Smooth muscle cell (in vitro differentiated cells): Measurements from ENCODE around the gene DAPK2. TPM values are rescaled to one million over a fixed set of nuclear protein-coding genes. Genes with fewer than 3 reads are reported as not detected.
"Not testable (repeated sequence)": the region's sequence is repeated elsewhere in the genome, so short reads cannot be mapped to it uniquely, and the experiment has no call there.

Experiments
- DNase-seq: peaks from one replicate; lab custom pipeline; 2025; ENCODE audit not compliant: unreplicated experiment; lab: John Stamatoyannopoulos, UW
- H2AFZ ChIP-seq: fragments of 200-600 bp; sonication (generic); 2 replicates; pipeline ENCODE4 v1.6.0; 2016; ENCODE audit warnings: antibody characterized with exemption, low read depth, mild to moderate bottlenecking
- H3F3A ChIP-seq: fragments of 200-600 bp; sonication (generic); 2 replicates; pipeline ENCODE4 v1.6.0; 2017; ENCODE audit warnings: antibody characterized with exemption, low read depth
- H3K27ac ChIP-seq: fragments of 200-600 bp; sonication (generic); 2 replicates; pipeline ENCODE4 v1.5.1; 2016; ENCODE audit warnings: low read depth, mild to moderate bottlenecking
- H3K27me3 ChIP-seq: fragments of 200-600 bp; sonication (generic); 2 replicates; pipeline ENCODE4 v1.6.1; 2016; ENCODE audit warnings: low read depth, mild to moderate bottlenecking
- H3K36me3 ChIP-seq: fragments of 200-600 bp; sonication (generic); 2 replicates; pipeline ENCODE4 v1.5.1; 2016; ENCODE audit warnings: low read depth
- H3K4me1 ChIP-seq: fragments of 200-600 bp; sonication (generic); 2 replicates; pipeline ENCODE4 v1.5.1; 2016; ENCODE audit warnings: low read depth
- H3K4me2 ChIP-seq: fragments of 200-600 bp; sonication (generic); 2 replicates; pipeline ENCODE4 v1.6.0; 2016; ENCODE audit warnings: mild to moderate bottlenecking
- H3K4me3 ChIP-seq: fragments of 200-600 bp; sonication (generic); 2 replicates; pipeline ENCODE4 v1.5.1; 2016; ENCODE audit warnings: mild to moderate bottlenecking
- H3K79me2 ChIP-seq: fragments of 200-600 bp; sonication (generic); 2 replicates; pipeline ENCODE4 v1.6.0; 2016; ENCODE audit warnings: low read depth, mild to moderate bottlenecking
- H3K9ac ChIP-seq: fragments of 200-600 bp; sonication (generic); 2 replicates; pipeline ENCODE4 v1.6.0; 2016; ENCODE audit warnings: low read depth
- H3K9me3 ChIP-seq: fragments of 200-600 bp; sonication (generic); replicated peaks from 2 replicates; pipeline ENCODE4 v1.5.1; 2016; ENCODE audit warnings: low read depth
- H4K20me1 ChIP-seq: fragments of 200-600 bp; sonication (generic); 2 replicates; pipeline ENCODE4 v1.6.0; 2016; ENCODE audit warnings: low read depth
- WGBS: methylation state at CpG from one replicate; pipeline ENCODE4 v1.1.7; 2016; ENCODE audit warnings: low lambda C conversion rate; 5-methylcytosine and 5-hydroxymethylcytosine counted together
- polyA plus RNA-seq: library from polyadenylated mRNA; unstranded; fragments of >200 nt; fragmentation: Nextera tagmentation; extraction: Ambion mirVana; gene quantifications from 2 replicates; pipeline ENCODE4 v1.2.1, GENCODE V29; 2016
- total RNA-seq: library from RNA; depleted of rRNA; stranded (reverse); fragments of >200 nt; gene quantifications from 2 replicates; pipeline ENCODE4 v1.2.3, GENCODE V29; 2014
- TF ChIP-seq, protein P1 (sequence below): fragments of 200-600 bp; sonication (generic); IDR thresholded peaks from 2 replicates; pipeline ENCODE4 v1.5.1; 2017; ENCODE audit warnings: borderline replicate concordance, mild to moderate bottlenecking, antibody characterized with exemption; ENCODE audit not compliant: insufficient read depth, poor library complexity, severe bottlenecking

Gene DAPK2
- total and polyA plus RNA-seq, 2 experiments from 2014 or later, result not detected

GRCh38 chr15:64068133-64068532 lies 21.8 kb upstream of the DAPK2 start:
- TF ChIP-seq, protein P1, sequence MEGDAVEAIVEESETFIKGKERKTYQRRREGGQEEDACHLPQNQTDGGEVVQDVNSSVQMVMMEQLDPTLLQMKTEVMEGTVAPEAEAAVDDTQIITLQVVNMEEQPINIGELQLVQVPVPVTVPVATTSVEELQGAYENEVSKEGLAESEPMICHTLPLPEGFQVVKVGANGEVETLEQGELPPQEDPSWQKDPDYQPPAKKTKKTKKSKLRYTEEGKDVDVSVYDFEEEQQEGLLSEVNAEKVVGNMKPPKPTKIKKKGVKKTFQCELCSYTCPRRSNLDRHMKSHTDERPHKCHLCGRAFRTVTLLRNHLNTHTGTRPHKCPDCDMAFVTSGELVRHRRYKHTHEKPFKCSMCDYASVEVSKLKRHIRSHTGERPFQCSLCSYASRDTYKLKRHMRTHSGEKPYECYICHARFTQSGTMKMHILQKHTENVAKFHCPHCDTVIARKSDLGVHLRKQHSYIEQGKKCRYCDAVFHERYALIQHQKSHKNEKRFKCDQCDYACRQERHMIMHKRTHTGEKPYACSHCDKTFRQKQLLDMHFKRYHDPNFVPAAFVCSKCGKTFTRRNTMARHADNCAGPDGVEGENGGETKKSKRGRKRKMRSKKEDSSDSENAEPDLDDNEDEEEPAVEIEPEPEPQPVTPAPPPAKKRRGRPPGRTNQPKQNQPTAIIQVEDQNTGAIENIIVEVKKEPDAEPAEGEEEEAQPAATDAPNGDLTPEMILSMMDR, result no peak
- no peaks in the 10 kb centered on the region for H4K20me1 ChIP-seq
- 67% methylated on average over 4 of the region's 4 CpGs for WGBS
- H3K9me3 ChIP-seq, result no peaks in the 10 kb centered on the region
- no peaks in the 10 kb centered on the region for H3F3A ChIP-seq
- H3K4me2 ChIP-seq, result no peak overlapping the region
- peaks cover 3% of the 10 kb centered on the region for H3K27me3 ChIP-seq
- no peak for DNase-seq
- no peaks in the 10 kb centered on the region for H3K4me1 ChIP-seq
- H3K9ac ChIP-seq, result no peak overlapping the region
- no peaks in the 10 kb centered on the region for H3K79me2 ChIP-seq
- no peaks in the 10 kb centered on the region for H3K36me3 ChIP-seq
- H3K27ac ChIP-seq, result no peak overlapping the region
- H3K4me3 ChIP-seq, result no peak overlapping the region
- no peak overlapping the region for H2AFZ ChIP-seq

DNA sequence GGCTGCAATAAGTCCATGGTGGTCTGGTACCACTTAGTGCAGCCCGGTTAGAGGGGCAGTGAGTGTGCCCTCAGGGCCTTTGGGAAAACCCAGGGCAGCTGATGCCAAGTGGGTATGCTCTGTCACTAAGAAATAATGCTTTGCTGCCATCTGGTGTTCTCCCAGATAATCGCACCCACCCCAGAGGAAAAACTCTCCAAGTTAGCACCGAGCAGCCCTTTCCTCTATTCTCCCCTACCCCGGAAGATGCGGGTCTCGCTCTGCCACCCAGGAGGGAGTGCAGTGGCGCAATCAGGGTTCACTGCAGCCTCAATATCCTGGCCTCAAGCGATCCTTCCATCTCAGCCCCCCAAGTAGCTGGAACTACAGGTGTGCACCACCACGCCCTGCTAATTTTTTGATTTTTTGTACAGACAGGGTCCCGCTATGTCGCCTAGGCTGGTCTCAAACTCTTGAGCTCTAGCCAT lies 21.3 kb upstream of the DAPK2 start:
- 36% methylated on average over 11 of the region's 11 CpGs for WGBS
- Histone ChIP-seq H4K20me1 (no peaks in the 10 kb centered on the region), H3K9me3 (no peaks in the 10 kb centered on the region), H3K27ac (no peak overlapping the region), H3K79me2 (no peaks in the 10 kb centered on the region), H2AFZ (no peak overlapping the region), H3K4me1 (no peaks in the 10 kb centered on the region), H3K9ac (no peak overlapping the region), H3F3A (no peaks in the 10 kb centered on the region), H3K36me3 (no peaks in the 10 kb centered on the region), H3K4me3 (no peak overlapping the region), H3K4me2 (no peak overlapping the region), H3K27me3 (peaks cover 3% of the 10 kb centered on the region)
- TF ChIP-seq, protein P1, result peak; percentile 76
- peak; percentile 22 for DNase-seq

- Histone ChIP-seq H3F3A (no peaks in the 10 kb centered on the region), H3K4me3 (no peak overlapping the region), H3K36me3 (no peaks in the 10 kb centered on the region), H3K27me3 (peaks cover 3% of the 10 kb centered on the region), H3K79me2 (no peaks in the 10 kb centered on the region), H3K9me3 (no peaks in the 10 kb centered on the region), H2AFZ (no peak overlapping the region), H4K20me1 (no peaks in the 10 kb centered on the region), H3K4me1 (no peaks in the 10 kb centered on the region), H3K9ac (no peak overlapping the region), H3K27ac (no peak overlapping the region), H3K4me2 (no peak overlapping the region)
- 70% methylated on average over 1 of the region's 1 CpG for WGBS
- no peak for DNase-seq
- TF ChIP-seq, protein P1, result no peak
These were observed 20.2 kb upstream of the DAPK2 start for GRCh38 chr15:64066451-64066850.

- no peaks in the 10 kb centered on the region for H3K36me3 ChIP-seq
- peaks cover 3% of the 10 kb centered on the region for H3K27me3 ChIP-seq
- no peaks in the 10 kb centered on the region for H4K20me1 ChIP-seq
- H3K4me3 ChIP-seq, result no peak overlapping the region
- TF ChIP-seq, protein P1, result no peak
- WGBS, result 93% methylated on average over 20 of the region's 29 CpGs
- no peaks in the 10 kb centered on the region for H3K4me1 ChIP-seq
- H3K79me2 ChIP-seq, result no peaks in the 10 kb centered on the region
- H3K27ac ChIP-seq, result no peak overlapping the region
- no peaks in the 10 kb centered on the region for H3F3A ChIP-seq
- no peak overlapping the region for H3K9ac ChIP-seq
- H3K9me3 ChIP-seq, result no peaks in the 10 kb centered on the region
- no peak overlapping the region for H2AFZ ChIP-seq
- no peak overlapping the region for H3K4me2 ChIP-seq
- no peak for DNase-seq
These were observed 14.4 kb upstream of the DAPK2 start for GRCh38 chr15:64060716-64061115.

DNA sequence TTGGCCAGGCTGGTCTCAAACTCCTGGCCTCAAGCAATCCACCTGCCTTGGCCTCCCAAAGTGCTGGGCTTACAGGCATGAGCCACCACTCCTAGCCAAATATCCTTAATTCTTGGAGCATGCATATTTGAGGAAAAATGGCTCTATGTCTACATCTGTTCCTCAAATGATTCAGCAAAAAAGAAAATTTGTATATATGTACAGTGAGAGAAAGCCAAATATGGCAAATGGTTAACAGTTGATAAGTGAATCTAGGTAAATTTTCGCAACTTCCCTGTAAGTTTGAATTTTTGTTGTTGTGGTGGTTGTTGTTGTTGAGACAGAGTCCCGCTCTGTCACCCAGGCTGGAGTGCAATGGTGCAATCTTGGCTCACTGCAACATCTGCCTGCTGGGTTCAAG lies 12.8 kb upstream of the DAPK2 start:
- H3K9ac ChIP-seq, DNase-seq, H3K27ac ChIP-seq, H3K27me3 ChIP-seq, H3K4me1 ChIP-seq, H3K4me3 ChIP-seq, H2AFZ ChIP-seq, H3F3A ChIP-seq, H3K79me2 ChIP-seq, H4K20me1 ChIP-seq, H3K36me3 ChIP-seq, H3K9me3 ChIP-seq, H3K4me2 ChIP-seq: not testable (repeated sequence)
- WGBS, result 100% methylated on average over 2 of the region's 2 CpGs
